ENCODE measurements around the gene TRIP10.
A peak's percentile ranks its signal among the peaks of the same experiment; 100 is the strongest.

Gene TRIP10

DNA sequence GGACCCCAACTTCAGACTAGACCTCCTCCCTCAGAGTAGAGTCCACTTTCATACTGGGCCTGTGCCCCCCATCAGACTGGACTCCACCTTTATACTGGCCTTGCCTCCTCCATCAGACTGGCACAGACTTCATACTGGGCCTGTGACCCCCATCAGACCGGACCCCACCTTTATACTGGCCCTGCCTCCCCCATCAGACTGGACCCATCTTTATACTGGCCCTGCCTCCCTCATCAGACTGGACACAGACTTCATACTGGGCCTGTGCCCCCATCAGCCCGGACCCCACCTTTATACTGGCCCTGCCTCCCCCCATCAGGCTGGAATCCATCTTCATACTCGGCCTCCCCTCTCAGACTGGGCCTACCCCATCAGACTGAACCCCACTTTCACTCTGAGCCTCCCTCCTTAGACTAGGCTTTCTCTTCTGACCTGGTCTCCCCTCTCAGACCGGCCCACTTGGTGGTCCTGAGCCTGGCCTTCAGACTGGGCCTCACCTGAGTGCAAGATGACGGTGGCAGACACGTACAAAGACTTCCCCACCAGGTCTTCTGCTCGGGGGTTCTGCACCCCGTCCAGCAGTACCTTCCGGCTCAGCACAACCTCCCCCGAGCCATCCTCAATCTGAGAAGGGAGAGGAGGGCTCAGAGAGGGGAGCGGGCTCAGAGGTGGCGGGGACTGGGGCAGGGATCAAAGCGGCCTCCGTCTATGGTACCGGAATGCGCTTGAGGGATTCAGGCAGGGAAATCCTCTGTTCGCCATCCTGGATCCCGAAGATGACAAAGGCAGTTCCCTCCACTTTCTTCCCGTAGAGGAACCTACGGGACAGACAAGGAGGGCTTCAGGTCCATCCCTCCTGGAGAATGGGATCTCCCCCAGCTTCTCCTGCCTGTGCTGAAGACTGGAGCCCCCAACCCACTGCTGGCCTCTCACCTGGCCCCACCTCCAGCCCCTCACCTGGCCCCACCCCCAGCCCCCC, 26.5 kb upstream of the TRIP10 start:
- no peak for DNase-seq

DNA sequence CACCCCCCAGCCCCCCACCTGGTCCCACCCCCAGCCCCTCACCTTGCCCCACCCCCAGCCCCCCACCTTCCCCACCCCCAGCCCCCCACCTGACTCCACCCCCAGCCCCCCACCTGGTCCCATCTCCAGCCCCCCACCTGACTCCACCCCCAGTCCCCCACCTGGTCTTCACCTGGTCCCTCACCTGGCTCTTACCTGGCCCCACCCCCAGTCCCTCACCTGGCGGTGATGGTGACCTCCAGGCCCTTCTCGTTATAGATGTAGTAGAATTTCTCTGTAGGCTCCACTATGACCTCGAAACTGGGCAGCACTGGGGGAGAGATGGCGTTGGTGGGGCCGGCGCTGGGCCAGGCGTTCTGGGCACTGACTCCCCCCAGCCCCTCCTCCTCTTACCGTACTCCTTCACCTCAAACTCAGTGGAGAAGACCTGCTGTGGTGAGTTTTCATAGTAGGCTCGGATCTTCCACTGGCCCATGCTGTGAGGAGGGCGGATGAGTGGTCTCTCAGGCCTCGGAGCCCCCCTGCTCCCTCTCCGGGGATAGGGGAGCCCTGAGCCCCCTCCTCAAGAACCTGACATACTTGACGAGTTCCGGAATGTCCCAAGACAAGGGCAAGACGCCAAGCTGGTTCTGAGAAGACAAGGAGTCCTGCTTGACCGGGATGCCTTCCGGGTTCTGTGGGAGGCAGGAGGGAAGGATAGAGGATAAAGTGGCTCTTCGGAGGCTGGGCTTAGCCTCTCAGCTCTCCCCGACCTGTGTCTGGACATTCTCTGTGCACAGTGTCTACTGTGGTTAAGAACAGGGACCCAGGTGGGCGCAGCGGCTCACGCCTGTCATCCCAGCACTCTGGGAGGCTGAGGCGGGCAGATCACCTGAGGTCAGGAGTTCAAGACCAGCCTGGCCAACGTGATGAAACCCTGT, 25.4 kb upstream of the TRIP10 start:
- DNase-seq = no peak

DNA sequence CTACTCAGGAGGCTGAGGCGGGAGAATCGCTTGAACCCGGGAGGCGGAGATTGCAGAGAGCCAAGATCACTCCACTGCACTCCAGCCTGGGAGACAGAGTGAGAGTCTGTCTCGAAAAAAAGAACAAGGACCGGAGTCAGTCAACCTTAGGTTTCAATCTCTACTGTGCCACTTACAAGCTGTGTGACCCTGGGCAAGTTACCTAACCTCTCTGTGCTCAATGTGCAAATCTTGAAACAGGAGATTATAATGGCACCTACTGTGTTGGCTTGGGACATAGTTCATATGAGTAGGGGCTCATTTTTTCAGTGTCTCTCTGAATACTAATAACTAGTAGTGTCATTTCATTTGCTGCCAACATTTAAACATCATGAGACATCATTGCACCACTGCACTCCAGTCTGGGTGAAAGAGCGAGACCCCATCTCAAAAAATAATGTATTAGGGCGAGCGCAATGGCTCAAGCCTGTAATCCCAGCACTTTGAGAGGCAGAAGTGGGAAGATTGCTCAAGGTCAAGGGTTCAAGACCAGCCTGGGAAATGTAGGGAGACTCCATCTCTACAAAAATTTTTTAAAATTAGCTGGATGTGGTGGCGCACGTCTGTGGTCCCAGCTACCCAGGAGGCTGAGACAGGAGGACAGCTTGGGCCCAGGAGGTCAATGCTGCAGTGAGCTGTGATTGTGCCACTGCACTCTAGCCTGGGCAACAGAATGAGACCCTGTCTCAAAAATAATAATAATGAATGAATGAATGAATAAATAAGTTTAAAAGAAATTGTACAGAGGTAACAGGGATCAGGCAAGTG, 24.5 kb upstream of the TRIP10 start:
- DNase-seq = no peak

DNA sequence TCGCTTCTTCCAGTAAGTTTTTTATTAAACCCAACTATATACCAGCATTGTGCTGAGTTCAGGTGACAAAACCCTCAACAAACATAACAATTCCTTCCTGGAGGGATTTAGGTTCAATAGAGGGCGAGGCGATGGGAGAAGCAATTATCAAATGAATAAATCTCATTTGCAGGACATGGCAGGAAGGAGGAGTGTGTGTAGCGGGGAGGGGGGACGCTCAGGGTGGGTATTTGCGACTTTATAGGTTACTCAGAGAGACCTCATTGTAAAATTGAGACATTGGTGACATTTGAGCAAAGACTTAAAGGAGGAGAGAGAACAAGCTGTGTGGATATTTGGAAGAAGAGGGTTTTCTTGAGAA, 22.9 kb upstream of the TRIP10 start:
- DNase-seq = no peak

DNA sequence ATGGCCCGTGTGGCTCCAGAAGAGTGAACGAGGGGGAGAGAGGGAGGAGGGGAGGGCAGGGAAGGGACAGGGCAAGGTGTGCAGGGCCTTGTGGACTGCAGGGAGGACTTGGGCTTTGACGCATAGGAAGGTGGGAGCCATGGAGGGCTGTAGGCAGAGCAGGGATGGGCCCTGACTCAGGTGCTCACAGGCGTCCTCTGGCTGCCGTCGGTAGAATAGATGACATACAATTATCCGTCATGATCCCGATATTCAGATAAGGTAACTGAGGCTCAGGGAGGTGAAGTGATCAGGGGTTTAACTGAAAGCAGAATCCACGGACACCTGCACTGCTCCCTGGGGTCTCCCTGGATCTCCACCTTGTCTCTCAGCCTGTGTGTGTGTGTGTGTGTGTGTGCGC, 22.4 kb upstream of the TRIP10 start:
- no peak for DNase-seq

DNA sequence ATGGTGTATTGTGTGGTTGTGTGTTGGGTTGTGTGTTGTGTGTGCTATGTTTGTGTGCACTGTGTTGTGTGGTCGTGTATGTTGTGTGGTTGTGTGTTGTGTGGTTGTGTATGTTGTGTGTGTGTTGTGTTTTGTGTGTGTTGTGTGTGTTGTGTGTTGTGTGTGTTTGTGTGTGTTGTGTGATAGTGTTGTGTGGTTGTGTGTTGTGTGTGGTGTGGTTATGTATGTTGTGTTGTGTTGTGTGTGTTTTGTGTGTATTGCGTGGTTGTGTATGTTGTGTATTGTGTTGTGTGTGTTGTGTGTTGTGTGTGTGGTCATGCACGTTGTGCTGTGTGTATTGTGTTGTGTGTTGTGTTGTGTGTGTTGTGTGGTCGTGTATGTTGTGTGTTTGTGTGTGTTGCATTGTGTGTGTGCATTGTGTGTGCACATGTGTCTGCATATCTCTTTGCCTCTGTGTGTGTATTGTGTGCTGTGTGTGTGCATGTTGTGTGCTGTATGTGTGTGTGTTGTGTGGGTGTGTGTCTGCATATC, 22.0 kb upstream of the TRIP10 start:
- no peak for DNase-seq

DNA sequence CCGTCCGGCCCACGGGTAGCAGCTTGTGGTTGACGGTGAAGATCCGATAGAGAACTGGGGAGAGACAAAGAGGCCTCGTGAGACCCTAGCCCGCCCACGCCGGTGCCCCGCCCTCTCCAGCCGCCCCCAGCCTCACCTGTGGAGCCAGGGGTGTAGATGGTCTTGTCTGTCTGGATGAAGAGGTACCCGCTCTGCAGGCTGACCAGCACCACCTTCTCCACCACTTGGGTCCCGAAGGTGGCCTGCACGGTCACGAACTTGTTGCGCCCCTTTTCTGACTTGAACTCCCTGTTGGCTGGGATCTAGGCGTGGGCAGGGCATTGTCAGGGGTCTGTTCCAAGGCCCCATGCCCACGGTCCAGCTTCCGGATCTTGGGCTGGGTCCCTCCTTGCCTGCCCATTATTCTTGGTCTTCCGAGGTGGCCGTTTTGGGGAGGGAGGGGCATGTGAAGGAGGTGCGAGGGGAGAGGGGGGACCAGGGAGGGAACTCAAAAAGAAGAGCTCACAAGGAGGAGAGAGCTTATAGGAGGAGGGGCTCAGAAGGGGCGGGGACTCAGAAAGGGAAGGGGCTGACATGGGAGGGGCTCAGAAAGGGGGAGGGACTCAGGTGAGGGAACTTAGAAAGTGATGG, 21.3 kb upstream of the TRIP10 start:
- no peak for DNase-seq

DNA sequence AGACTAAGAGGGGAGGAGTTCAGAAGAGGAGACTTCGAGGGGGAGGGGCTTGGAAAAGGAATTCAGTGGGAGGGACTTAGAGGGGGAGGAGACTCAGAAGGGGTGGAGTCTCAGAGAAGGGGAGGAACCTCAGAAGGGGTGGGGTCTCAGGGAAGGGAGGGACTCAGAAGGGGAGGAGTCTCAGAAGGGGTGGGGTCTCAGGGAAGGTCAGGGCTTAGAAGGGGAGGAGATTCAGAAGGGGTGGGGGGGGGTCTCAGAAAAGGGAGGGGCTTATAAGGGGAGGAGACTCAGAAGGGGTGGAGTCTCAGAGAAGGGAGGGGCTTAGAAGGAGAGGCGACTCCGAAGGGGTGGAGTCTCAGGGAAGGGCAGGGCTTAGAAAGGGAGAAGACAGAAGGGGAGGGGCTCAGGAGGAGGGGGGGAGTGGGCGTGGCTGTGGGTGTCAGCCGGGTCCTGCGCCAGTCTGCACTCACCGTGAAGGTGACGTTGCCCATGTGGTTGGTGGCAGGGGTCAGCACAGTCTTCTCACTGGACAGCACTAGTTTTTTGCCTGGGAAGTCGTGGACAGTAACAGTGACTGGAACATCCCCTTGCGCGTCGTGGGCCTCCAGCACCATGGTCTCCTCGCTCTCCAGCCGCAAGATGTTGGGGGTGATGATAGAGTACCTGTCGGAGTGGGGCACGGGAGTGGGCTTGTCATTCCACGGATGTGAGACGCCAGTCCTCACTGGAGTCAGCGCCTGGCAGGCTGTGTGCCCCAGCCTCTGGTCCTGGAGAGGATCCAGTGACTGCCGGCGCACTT, 20.5 kb upstream of the TRIP10 start:
- peak; percentile 54 for DNase-seq

DNA sequence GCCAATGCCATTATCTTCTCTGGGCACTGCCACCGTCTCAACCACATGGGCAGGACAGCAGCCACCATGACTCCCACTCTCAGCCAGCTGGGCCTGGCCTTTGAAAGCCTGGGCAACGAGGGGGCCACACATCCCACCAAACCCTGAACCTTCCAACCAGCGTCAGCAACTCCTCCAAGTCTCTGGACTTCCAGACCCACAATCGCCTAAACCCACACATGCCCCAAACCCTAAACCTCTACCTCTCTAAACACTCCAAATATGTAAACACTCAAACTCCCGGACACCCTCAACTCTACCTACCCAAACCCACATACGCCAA, 20.0 kb upstream of the TRIP10 start:
- DNase-seq = no peak

DNA sequence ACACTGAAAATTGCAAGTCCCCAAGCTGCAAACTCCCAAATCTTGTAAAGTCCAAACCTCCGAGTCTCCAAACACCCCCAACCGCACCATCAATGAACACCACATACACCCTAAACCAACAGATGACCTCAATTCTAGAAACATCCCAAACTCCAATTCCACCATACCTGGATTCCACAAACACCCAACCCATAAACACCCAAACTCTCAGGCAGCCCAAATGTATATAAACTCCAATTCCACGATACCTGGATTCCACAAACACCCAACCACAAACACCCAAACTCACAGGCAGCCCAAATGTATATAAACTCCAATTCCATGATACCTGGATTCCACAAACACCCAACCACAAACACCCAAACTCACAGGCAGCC, 19.5 kb upstream of the TRIP10 start:
- DNase-seq = no peak

DNA sequence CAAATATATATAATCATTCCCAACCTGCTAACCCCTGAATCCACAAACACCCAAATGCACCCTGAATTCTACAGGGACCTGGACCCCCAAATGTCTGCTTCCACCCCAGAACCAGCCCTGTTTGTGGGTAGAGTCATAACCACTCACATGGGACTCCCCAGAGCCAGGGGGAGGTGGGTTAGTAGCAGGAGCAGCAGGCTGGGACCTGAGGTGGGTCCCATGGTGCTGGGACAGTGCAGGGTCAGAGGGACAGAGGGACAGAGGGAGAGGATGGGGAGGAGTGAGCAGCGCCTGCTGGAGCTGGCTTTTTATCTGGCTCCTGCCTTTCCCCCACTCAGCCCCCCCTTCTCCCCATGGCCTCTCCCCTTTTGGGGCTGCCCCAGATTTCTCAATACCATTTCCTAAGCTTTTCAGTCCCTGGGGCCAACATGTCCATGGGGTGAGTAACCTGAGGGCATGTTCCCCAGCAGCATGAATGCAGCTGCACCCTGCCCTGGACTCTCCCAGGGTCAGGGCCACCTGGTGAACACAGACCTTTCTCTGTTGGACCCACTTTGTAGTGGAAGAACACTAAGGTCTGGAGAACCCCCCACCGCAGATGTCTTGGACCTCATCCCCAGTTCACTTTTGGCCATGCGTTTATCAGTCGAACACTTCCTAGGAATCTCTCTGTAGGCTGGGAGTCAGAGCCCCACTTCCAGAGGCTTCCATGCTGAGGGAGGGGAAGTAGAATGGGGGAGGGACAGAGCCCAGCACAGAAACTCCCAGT, 18.9 kb upstream of the TRIP10 start, which contains the start of gene C3:
C3 (minus strand) TSS at position 282 of the 769 bp plus-strand sequence; CDS start at position 221, 61 bp downstream.
- DNase-seq = peak; percentile 90

DNA sequence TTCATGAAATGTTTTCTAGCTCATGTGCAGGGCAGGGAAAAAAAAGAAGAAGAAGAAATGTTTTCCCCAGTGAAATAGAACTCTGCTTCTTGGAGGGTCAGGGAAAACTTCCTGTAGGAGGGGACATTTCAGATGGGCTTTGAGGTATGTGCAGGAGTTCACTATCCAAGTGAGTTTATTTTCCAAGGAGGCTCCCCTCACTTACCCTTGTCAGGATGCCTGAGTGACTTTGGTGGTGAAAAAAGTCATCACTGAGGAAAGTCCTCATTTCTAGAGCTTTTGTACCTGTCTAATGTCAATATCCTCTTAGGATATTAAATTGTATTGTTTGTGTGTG, 18.4 kb upstream of the TRIP10 start:
- no peak for DNase-seq

DNA sequence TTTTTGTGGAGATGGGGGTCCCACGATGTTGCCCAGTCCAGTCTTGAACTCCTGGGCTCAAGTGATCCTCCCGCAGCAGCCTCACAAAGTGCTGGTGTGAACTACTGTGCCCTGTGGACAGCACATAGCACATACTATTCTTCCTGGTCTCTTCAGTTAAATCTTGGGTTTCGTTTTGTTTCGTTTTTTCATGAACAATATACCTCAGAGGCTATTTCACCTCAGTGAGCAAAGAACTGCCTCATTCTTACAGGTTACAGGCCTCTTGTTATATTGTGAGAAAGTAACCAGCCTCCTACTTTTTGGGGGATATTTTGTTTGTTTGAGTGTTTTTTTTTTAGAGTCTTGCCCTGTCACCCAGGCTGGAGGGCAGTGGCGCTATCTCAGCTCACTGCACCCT, 17.7 kb upstream of the TRIP10 start:
- DNase-seq = no peak

DNA sequence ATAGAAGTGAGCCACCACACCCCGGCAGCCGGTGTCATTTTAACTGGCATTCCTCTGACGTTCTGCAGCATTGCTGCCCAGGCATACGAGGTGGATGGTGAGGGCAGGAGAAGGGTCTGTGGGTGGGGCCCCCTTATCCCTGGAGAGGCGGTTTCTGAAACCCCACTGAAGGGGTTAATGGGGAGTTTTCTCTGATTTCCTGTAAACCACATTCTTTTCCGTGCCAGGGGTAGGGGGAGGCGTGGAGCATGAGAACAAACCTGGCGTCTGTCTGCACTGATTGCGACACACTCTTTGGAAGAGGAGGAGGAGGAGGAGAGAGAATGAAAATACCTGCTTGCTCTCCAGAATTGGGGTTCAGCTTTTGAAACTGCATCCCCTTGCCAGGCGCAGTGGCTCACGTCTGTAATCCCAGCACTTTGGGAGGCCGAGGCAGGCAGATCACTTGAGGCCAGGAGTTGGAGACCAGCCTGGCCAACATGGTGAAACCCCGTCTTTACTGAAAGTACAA, 16.3 kb upstream of the TRIP10 start:
- DNase-seq = peak; percentile 82

DNA sequence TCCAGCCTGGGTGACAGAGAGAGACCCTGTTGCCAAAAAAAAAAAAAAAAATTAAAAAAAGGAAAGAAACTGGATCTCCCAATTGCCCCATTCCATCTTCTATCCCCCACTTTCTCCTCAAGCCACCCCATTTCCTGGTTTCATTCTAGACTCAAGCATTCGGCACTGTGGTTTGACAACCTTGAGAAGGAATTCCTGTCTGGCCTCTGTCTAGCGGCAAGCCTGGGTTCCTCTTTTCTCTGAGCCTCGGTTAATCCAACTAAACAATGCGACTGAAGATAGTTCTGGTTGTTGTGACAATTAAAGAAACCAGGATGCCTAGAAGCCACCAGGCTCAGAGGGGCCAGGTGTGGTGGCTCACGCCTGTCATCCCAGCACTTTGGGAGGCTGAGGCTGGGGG, 15.7 kb upstream of the TRIP10 start:
- DNase-seq = no peak

DNA sequence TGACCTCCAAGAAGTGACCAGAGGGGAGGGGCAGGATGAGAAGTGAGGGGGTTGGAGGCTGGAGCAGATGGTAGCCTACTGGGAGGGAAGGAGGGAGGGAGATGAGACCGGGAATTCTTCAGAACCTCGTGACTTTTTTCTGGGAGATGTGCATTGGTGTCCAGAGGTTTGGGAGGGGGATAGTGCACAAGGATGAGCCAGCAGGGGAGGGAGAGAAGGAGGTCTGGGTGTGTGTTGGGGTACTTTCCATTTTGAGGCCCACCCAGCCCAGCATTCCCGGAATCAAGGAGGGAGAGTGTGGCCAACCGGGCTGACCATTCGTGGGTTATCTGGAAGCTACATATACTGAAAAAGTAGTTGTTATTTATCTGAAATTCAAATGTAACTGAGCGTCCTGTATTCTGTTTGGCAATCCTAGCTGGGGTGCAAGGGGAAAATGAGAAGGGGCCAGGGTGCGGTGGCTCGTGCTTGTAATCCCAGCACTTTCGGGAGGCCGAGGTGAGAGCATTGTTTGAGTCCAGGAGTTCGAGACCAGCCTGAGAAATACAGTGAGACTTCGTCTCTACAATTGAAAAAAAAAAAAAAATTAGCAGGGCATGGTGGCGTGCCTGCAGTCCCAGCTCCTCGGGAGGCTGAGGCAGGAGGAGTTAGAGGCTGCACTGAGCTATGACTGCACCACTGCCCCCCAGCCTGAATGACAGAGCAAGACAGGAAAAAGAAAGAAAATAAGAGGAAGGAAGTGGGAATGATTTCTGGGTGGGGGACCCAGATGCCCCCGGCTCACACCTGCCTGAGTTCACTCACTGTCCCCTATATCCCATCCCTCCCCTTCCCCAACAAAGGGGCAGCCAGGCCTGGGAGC, 14.6 kb upstream of the TRIP10 start:
- no peak for DNase-seq

DNA sequence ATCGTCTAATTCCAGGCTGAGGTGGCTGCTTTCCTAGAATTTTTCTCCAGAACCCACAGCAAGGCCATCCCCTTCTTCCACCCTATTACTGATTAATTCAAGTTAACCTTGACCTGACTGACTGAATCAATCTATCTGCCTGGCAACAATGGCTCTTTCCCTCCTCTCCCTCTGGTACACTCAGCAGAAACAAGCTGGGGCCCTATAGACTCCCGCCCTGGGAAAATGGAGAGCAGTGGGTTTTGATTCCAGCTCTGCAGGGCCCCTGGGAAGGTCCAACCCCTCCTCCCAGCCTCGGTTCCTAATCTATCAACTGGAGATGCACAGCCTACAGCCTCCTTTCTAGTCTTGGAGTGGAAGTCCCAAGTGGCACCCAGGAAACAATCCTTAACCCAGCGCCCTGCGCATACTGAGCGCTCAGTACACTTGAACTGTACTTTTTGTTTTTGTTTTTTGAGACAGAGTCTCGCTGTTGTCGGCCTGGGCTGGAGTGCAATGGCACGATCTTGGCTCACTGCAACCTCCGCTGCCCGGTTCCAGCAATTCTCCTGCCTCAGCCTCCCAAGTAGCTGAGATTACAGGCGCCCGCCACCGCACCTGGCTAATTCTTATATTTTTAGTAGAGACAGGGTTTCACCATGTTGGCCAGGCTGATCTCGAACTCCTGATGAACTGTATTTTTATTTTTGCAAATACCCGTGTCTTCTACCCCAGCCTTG, 13.8 kb upstream of the TRIP10 start:
- DNase-seq = no peak

DNA sequence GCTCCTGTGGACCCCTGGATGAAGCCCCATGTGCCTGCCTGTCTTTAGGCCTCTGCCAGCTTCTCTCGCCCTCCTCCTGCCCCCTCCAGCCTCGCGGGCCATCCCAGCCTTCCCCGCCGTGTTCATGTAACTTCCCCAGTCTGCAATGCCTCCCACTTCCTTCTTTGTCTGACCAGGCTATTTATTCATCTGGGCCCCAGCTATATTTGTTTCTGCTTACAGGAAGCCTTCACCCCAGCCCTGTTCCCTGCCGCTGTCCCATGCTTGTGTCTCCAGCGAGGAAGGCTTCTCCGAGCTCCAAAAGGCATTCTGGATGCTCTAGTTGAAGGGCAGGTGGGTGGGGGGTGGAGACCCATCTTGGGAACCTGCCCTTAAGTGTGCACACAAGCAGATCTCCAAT, 11.1 kb upstream of the TRIP10 start:
- no peak for DNase-seq
